SHP77 treated with DMSO at 0.1 percent for 48 hours (cell line): ENCODE data around the gene MYO1H.
"Not testable (repeated sequence)": the region's sequence is repeated elsewhere in the genome, so short reads cannot be mapped to it uniquely, and the experiment has no call there.

Experiments
- DNase-seq: peaks from one replicate; lab custom pipeline; 2025; lab: John Stamatoyannopoulos, UW

The MYO1H gene

GRCh38 chr12:109421355-109422087 is 73.8 kb downstream of the MYO1H start:
- DNase-seq = no peak

- DNase-seq = no peak
Measured at GRCh38 chr12:109422251-109422650, 74.6 kb downstream of the MYO1H start.

- no peak for DNase-seq
Measured at GRCh38 chr12:109423392-109423791, 75.7 kb downstream of the MYO1H start.

- peak; percentile 42 for DNase-seq
Measured at GRCh38 chr12:109428037-109428629, 80.4 kb downstream of the MYO1H start.

GRCh38 chr12:109428804-109429203 is 81.1 kb downstream of the MYO1H start:
- not testable (repeated sequence) for DNase-seq

GRCh38 chr12:109430244-109430643 is 82.5 kb downstream of the MYO1H start:
- DNase-seq = no peak

GRCh38 chr12:109432431-109432830 is 84.7 kb downstream of the MYO1H start:
- no peak for DNase-seq

GRCh38 chr12:109432842-109433304 is 85.2 kb downstream of the MYO1H start:
- DNase-seq = peak; percentile 49

GRCh38 chr12:109433618-109434017 is 85.9 kb downstream of the MYO1H start:
- no peak for DNase-seq

GRCh38 chr12:109434582-109434981 is 86.9 kb downstream of the MYO1H start:
- DNase-seq = no peak

GRCh38 chr12:109435428-109436187 is 87.9 kb downstream of the MYO1H start:
- no peak for DNase-seq

- no peak for DNase-seq
Measured at GRCh38 chr12:109436188-109436560, 88.5 kb downstream of the MYO1H start.

- DNase-seq = no peak
Measured at GRCh38 chr12:109439181-109439580, 91.5 kb downstream of the MYO1H start.

GRCh38 chr12:109439951-109440350 is 92.3 kb downstream of the MYO1H start:
- not testable (repeated sequence) for DNase-seq

- DNase-seq = no peak
Measured at GRCh38 chr12:109440851-109441490, 93.3 kb downstream of the MYO1H start.

- DNase-seq = no peak
Measured at GRCh38 chr12:109443794-109444193, 96.1 kb downstream of the MYO1H start.

- no peak for DNase-seq
Measured at GRCh38 chr12:109444259-109444658, 96.6 kb downstream of the MYO1H start.

- no peak for DNase-seq
Measured at GRCh38 chr12:109445191-109445609, 97.5 kb downstream of the MYO1H start.

- DNase-seq = no peak
Measured at GRCh38 chr12:109446869-109447268, 99.2 kb downstream of the MYO1H start.

- DNase-seq = no peak
Measured at GRCh38 chr12:109447482-109447881, 99.8 kb downstream of the MYO1H start.

GRCh38 chr12:109448272-109448671 is 100.6 kb downstream of the MYO1H start:
- no peak for DNase-seq

- DNase-seq = no peak
Measured at GRCh38 chr12:109448707-109449390, 101.1 kb downstream of the MYO1H start.
